T-helper 2 cell treated with Interferon-gamma antibody and Interleukin-4, amounts not matched to agents 100 ng/mL and 5 ng/mL, for 36 hours (primary cell): ENCODE measurements around the gene MICA. TPM values are rescaled to one million over a fixed set of nuclear protein-coding genes. Genes with fewer than 3 reads are reported as not detected.
"Not testable (repeated sequence)": the region's sequence is repeated elsewhere in the genome, so short reads cannot be mapped to it uniquely, and the experiment has no call there.

Source experiments
- intact Hi-C: fragments of 100-400 bp; cut with micrococcal nuclease; formaldehyde crosslinking; loops from one replicate; pipeline ENCODE4 v1.15.1; 2023
- total RNA-seq: library from RNA; stranded (reverse); gene quantifications from 2 replicates; pipeline ENCODE4 v1.2.3, GENCODE V29; 2022

MICA gene
- total RNA-seq, 1 donor from 2014 or later = 11.8 TPM

DNA sequence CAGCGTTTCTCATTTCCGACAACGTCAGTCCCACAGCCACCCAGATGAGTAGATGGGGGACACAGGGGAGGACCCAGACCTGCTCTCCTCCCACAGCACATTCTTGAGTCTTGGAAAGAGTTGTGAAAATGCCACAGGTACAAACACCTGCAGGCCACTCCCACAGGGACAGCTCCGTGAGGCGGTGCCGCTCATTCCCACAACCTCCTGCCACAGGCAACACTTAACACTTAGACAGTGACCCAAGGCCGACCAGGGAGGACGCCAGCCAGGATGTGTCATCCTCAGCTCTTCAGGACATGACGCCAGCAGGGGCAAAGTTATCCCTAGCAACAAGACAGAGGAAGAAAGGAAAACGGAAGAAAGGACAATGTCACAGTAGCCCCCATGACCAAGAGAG is 23.5 kb upstream of the MICA start:
- intact Hi-C loops = no loop called here

DNA sequence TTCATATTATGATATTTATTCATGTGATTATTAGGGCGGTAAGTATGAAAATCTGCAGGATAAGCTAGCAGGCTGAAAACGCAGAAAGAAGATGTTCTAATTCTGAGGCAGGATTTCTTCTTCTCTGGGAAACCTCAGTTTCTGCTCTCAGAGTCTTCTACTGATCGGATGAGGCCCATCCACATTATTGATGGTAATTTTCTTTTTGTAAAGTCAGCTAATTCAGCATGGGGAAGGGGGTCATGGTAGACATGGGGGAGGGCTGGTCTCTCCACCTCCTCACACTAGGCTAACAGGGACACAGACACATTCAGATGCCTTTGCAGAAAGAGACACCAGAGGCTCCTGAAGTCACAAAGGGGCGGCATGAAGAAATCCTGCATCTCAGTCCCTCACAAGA is 21.7 kb upstream of the MICA start:
- intact Hi-C loops = no loop called here

DNA sequence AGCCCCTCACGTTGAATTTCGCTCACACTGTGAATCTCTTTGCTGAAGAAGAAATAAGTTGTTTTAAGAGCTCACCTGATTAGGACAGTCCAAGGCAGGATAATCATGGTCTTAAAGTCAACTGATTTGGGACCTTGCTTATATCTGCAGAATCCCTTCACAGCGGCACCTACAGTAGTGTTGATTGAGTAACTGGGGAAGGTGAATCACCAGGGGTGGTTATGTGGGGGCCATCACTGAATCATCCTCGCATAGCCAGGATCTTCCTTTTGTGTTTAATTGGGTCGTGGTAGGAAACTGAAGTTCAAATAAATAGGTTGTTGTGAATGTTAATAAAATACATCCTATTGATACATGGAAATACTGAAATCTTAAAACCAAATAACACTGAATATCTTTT is 20.2 kb upstream of the MICA start:
- intact Hi-C loops = no loop called here

DNA sequence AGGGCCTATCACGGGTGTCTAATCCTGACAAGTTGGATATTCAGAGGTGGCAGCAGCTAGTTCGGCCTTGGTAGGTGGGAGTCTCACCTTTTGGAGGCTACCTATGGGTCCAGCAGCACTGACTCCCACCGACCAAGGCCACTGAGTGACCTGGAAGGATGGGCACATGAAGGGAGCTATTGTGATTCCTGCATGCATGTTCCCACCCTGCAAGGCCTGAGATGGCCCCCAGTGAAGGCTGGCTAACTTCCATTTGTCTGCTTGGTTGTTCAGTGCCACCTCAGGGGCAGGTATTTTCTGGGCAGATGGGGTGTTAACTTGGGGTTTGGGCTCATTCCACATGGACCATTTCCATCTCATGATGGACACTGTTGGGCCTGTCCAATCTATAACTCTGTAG is 18.4 kb upstream of the MICA start:
- intact Hi-C loops = no loop called here

DNA sequence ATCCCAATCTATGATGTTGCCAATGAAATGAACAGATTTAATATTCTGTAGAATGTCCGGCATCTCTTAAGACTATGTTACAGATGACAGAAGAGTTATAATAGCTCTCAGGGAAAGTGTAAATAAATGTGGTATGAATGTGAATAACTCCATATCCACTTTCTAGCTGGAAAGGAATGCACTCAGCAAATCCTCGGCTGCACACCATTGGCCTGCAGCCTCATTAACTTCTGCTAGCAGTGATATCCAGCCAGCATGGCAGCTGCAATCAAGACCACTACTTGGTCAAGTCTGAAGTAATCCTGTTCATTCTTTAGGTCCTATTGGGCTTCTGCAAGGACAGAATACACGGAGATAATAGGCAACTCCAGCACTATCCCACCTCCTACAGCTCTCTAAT is 17.3 kb upstream of the MICA start:
- intact Hi-C loops = no loop called here

DNA sequence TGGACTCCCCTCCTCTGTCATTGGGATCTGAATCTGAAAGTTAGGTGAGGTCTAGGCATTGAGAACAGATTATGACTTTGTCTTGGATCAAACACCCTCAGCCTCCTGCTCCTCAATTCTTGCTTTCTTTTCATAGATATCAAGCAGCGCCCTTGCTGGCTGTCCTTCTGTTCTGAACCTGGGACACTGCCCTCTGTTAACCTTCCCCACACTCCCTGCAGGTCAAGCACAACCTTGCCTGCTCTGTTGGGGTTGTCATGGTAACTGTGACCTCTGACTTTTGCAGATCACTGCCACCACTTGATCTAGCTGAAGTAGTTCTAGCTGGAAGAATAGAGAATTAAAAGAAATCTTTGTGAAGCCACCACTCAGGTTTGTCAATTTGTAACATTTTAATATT is 16.4 kb upstream of the MICA start:
- intact Hi-C loops = no loop called here

DNA sequence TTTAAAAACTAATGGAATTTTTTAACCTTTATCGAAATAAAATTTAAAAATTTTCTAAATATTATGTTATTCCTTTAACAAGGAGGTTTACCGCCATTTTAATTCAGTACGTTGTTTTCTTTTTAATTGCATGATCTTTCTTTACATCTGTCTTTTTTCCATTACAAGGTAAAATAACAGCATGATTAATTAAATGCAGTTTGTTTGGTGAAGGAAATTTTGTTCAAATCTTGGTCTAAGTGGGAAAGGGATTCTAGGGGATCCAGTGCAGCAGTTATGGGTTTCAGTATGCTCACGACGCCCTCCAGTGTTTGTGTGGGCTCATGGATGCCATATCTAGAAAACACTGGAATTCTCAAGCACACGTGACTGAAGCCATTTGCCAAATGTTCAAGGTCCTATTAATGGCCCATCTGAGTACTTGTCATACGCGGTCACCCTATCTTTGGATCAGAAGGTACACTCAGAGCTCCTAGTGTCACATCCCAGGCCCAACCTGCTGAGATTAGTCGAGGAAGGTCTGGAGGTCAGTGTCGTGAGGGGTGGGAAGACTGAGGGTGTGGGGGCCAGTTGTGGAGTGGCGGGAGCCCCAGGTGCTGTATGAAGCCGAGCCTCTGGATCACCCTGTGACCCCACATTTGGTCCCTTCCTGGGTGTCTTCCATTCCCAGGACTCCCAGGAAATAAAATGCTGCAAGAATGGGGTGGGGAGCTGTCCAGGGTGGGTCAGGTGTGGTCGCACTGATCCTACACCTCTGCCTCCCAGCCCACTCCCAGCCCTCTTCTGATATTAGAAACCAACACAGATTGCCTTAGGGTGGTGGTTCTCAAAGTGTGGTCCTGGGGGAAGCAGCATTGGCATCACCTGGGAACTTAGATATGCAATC is 14.2 kb upstream of the MICA start:
- intact Hi-C loops = not testable (repeated sequence)

DNA sequence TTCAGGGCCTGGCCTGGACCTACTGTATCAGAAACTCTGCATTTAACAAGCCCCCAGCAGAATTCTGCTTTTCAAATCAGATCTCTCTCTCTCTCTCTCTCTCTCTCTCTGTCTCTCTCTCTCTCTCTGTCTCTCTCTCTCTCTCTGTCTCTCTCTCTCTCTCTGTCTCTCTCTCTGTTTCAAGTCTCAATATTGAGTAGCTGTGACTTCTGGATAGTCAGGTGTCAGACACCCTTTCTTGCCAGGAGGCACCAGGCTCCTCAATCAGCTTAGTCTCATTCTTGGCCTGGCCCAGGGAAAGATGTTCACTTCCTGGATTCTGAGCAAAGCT is 13.6 kb upstream of the MICA start:
- intact Hi-C loops = not testable (repeated sequence)

DNA sequence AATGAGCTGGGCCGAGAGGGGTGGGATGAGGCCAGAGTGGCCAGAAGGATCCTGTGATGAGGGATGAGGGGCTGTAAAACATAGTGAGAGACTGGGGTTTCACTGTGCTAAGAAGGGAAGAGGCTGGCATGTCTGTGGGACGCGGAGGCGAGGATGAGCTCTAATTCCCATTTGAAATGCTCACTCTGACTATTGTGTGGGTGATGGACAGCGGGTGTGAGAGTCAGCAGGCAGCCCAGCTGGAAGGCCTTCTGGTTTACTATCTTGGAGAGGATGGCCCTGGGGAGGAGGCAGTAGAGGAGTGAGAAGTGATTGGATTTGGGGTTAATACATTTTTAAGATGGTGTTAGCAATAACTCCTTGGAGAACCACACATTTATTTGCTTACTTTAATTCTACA is 9.5 kb upstream of the MICA start:
- intact Hi-C loops = no loop called here

DNA sequence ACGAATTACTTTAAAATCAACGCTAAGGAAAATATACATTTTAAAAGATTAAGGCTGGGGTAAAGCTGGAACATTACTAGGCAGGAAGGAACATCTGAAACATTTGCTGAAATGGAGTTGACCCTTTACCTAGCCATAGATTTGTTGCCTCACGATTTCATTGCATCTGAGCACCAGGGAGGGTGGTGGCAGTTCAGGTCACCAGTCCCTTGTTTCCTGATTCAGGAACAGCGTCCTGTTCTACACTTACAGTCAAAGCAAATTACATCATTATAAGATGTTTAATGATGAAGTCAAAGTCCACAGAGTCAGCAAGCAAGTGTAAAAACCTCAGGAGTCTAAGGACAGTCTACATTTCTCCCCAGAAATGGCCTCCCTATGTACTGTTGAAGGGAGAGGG is 9.0 kb upstream of the MICA start:
- intact Hi-C loops = no loop called here

DNA sequence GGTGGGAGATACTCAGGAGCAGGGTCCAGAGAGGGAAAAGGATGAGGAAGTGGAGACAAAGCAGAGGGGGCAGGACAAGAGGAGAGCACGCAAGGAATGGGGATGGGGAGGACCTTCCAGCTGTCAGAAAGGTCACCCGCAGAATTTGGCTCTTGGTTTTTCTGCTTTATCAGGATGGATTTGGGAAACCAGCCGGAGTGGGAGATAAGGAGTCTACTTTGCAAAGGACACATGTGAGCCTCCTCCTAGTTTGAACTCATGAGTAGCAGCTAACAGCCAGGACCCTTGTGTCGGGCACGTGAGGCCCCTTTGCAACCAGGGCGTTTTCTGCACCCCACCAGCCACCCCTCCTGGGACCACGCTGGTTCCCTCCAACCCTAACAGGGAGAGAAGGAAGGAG is 7.6 kb upstream of the MICA start:
- intact Hi-C loops = no loop called here

DNA sequence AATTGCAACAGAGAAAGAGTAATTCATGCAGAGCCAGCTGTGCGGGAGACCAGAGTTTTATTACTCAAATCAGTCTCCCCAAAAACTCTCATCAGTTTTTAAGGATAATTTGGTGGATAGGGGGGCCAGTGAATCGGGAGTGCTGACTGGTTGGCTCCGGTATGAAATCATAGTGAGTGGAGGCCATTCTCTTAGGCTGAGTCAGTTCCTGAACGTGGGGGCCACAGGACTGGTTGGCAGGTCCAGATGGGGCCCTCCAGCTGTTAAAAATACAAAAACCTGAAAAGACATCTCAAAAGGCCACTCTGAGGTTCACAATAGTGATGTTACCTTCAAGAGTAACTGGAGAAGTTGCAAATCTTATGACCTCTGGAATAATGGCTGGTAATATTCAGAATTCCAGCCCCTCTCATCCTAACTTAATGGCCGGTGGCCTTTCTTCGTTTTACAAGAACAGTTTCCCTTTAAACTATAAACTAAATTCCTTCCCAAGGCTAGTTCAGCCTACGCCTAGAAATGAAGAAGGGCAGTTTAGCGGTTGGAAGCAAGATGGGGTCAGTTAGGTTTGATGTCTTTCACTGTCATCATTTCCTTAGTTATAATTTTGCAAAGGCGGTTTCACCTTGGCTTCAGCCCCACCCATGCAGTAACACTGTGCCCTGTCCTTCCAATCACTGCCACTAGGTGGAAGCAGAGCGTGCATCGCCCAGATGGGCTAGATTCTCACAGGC is 6.8 kb upstream of the MICA start:
- intact Hi-C loops = loop anchor here (1.0 kb wide), 1 partner anchor 45 kb away; no protein-coding TSS in a partner anchor

DNA sequence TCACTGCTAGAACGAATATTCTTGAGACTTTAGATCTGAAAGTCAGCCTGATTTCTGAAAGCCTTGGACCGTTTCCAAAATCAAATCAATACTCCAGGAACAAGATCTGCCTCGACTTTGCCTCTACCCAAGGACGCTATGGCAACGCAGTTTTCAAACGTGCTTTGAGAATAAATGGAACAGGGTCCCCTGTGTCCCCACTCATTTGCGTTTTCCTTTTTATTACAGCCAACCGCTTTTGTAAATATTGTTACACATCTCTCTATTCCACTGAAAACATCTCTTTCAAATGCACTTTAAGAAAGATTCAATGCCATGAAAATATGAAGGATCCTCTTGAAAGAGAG is 6.3 kb upstream of the MICA start:
- intact Hi-C loops = loop anchor here (1.0 kb wide), 1 partner anchor 44 kb away; no protein-coding TSS in a partner anchor

DNA sequence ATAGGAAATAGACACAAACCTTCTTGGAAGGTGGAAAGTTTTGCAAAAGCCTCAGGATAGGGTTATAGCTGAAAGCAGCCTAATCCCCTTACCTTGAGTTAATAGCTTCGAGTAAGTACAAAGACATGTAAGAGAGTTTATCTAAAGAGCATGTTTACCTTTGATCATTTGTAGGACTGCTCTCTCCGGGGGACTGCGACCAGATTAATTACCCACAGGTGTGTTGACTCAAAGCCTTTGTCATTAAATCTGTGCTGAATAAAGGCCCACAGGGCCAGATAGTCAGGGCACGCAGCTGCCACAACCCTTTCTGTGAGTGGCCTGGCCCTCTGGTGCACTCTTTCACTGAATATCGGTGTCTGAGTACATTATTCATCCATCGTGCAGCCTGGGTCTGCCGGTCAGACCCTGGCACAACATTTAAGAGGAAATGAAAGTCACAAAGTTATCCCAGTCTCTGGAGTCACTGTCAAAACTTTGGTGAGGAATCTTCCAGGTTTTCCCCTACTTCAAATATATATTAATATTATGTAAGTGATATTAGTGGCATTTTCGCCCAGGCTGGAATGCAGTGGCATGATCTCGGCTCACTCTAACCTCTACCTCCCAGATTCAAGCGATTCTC is 5.4 kb upstream of the MICA start:
- intact Hi-C loops = loop anchor here (1.0 kb wide), 1 partner anchor 43 kb away; no protein-coding TSS in a partner anchor

DNA sequence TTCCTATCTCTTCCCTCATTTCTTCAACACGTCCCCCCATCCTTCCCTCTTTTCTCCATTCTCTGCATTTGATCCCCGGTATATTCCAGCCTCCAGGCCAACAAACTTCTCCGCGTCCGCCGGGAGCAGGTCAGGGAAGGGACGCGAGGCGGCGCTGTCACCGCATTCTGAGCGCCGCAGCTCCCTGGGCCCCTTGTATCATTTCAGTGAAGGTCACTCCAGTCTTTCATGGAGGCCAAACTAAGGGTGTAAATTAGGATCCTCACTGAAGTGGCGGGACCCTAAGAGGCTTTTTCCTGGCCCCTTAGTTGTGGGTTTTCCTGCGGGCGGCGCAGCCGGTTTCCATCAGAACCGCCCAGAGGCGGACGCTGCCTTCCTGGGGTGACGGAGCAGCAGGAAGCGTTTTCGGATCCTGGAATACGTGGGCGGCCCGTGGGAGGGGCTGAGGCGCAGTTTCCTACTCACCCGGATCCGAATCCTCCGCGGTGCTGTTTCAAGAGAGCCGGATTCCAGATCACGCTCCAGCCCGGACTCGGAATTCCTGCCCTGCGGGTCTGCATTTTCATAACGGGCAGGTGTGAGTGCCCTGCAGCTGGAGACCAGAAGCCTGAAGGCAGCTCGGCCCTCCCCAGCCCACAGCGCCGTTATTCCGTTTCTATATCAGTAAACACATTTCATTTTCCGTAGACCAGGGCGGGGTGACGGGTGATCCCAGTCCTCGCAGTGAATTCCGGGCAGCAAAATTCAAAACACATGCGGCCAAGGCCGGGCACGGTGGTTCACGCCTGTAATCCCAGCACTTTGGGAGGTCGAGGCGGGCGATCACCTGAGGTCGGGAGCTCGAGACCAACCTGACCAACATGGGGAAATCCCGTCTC is 3.6 kb upstream of the MICA start:
- intact Hi-C loops = loop anchor here (2.0 to 5.0 kb wide), 3 partner anchors 92 to 142 kb away; partner anchors contain the start of genes DDX39B and HLA-C

DNA sequence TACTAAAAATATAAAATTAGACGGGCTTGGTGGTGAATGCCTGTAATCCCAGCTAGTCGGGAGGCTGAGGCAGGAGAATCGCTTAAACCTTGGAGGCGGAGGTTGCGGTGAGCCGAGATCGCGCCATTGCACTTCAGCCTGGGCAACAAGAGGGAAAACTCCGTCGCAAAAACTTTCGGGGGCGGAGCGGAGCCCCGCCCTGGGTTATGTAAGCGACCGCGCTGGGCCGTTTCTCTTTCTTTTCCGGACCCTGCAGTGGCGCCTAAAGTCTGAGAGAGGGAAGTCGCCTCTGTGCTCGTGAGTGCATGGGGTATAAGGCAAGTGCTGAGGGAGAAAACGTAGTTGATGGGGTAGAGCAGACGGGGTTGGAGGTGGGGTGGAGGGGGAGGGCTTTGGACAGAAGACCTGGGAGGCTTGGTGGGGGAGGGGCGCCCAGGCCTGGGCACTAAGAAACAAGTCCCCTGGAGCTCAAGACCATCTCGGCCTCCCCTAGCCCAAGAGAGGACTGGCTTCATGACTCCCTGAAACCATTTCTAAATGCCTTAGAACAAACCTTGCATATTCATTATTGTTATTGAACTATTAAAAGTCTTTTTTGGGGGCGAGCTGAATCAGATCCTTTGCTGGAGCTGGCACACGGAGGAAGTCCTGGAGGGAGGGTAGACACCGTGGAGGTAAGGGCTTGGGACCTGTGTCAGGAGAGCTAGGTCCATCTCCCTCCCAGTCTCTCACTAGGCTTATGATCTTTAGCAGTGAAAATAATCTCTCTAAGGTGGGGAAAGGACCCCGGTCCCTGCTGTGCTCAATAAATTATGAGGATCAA is 2.7 kb upstream of the MICA start:
- intact Hi-C loops = loop anchor here (2.0 to 5.0 kb wide), 3 partner anchors 92 to 142 kb away; partner anchors contain the start of genes DDX39B and HLA-C

DNA sequence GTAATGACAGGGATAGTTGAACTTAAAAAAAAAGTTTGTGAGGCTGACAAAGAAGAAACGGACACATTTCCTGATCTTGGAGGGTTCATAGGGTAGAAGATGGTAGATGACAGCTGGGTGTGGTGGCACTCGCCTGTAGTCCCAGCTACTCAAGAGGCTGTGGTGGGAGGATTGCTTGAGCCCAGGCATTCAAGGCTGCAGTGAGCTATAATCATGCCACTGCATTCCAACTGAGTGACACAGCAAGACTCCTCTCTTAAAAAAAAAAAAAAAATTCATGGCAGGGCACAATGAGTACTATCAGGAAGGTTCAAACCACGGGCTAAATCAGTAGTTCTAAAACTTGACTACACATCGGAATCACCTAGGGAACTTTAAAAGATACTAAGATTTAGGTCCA is 2.0 kb upstream of the MICA start:
- intact Hi-C loops = loop anchor here (2.0 to 5.0 kb wide), 3 partner anchors 91 to 141 kb away; partner anchors contain the start of genes DDX39B and HLA-C

DNA sequence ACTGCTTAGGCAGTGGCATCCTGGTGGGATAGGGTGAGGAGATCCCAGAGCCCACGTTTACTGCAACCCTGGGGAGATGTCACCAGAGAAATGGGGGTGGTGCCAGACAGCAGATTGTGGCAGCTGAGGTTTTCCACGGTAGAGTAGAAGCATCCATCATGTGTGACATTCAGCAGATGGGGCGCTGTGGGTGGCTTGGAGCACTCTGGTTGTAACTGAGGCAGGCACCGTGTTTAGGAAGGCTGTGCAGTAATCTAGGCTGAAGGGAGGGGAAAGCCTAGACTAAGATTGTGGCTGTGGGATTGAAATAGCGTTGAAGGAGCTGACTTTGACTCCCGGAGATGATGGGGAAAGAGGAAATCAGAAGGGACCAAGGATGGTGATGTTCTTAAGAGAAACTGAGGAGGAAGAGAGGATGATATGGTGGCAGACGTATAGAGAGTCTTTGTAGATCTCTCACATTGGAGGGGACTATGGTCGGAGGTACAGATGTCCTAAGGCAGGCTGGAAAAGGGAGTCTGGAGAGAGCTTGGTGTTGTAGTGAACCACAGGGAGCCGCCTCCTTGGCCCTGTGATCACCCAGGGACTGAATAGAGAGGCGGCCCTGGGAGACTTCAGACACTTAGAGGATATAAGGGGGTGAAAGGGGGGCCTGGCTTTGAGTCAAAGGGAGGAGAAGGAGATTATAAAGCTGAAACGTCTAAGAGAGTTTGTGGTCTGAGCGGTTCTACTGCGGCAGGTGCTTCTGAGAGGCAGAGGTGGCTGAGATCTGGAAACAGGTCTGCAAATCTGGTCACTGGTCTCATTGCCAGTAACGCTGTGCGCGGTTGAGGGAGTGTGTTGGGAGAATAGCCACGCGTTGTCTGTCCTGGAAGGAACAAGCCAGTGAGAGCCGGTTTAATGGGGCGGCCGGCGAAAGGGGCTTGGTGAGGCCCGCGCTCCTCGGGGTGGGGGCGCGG is 792 bp upstream of the MICA start:
- intact Hi-C loops = loop anchor here (2.0 to 5.0 kb wide), 3 partner anchors 46 to 140 kb away; partner anchors contain the start of genes DDX39B and HLA-B

DNA sequence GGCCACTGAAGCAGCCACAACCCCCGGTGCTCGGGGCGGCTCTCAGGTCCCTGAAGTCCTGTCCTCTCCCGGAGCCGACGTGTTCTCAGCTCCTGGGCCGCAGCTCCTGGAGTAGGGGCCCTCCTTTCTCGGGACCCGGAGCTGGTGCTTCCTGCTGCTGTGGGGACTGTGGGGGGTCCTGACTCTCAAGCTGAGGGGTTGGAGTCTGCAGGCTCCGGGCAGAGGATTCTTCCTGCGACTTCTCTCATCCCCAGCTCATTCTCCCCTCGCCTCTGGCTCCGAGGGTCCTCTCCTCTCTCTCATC is 618 bp downstream of the MICA start:
- intact Hi-C loops = loop anchor here (5.0 kb wide), 2 partner anchors 88 to 138 kb away; partner anchors contain the start of gene DDX39B
